GDM1 (cell line): ENCODE data around the gene BAHCC1.

Source experiments
- DNase-seq: peaks from one replicate; lab custom pipeline; 2025; lab: John Stamatoyannopoulos, UW

Gene BAHCC1

GRCh38 chr17:81398176-81398831, 3.0 kb downstream of the BAHCC1 start:
- DNase-seq = no peak

GRCh38 chr17:81398832-81399411, 3.7 kb downstream of the BAHCC1 start:
- no peak for DNase-seq

GRCh38 chr17:81399481-81400153, 4.4 kb downstream of the BAHCC1 start:
- no peak for DNase-seq

GRCh38 chr17:81400154-81400977, 5.1 kb downstream of the BAHCC1 start:
- no peak for DNase-seq

- no peak for DNase-seq
These were observed 5.9 kb downstream of the BAHCC1 start for GRCh38 chr17:81400996-81401722.

- DNase-seq = peak; percentile 48
These were observed 6.7 kb downstream of the BAHCC1 start for GRCh38 chr17:81401723-81402529.

- no peak for DNase-seq
These were observed 7.3 kb downstream of the BAHCC1 start for GRCh38 chr17:81402530-81402941.

- DNase-seq = no peak
These were observed 7.8 kb downstream of the BAHCC1 start for GRCh38 chr17:81402981-81403467.

GRCh38 chr17:81403671-81404534, 8.6 kb downstream of the BAHCC1 start:
- DNase-seq = no peak

GRCh38 chr17:81404558-81405165, 9.4 kb downstream of the BAHCC1 start:
- no peak for DNase-seq

GRCh38 chr17:81405411-81405872, 10.2 kb downstream of the BAHCC1 start:
- no peak for DNase-seq

- no peak for DNase-seq
These were observed 11.1 kb downstream of the BAHCC1 start for GRCh38 chr17:81406117-81406953.

- DNase-seq = no peak
These were observed 12.8 kb downstream of the BAHCC1 start for GRCh38 chr17:81408049-81408448.

GRCh38 chr17:81409190-81409935, 14.1 kb downstream of the BAHCC1 start:
- no peak for DNase-seq

GRCh38 chr17:81410852-81411251, 15.6 kb downstream of the BAHCC1 start:
- no peak for DNase-seq

GRCh38 chr17:81411305-81411704, 16.0 kb downstream of the BAHCC1 start:
- DNase-seq = no peak

- DNase-seq = no peak
These were observed 17.3 kb downstream of the BAHCC1 start for GRCh38 chr17:81412490-81413093.
